Neural crest cell (in vitro differentiated cells): Measurements from ENCODE around the gene AMMECR1. TPM values are rescaled to one million over a fixed set of nuclear protein-coding genes. Genes with fewer than 3 reads are reported as not detected.

Experiments used
- DNase-seq: peaks from one replicate; pipeline ENCODE4 v3.0.0; 2021; ENCODE audit warnings: low read depth, mixed read lengths, low spot score
- H3K27ac Mint-ChIP-seq: one replicate; pipeline ENCODE4 v1.8.0; 2021; ENCODE audit warnings: mild to moderate bottlenecking, mixed read lengths; ENCODE audit not compliant: unreplicated experiment
- H3K27me3 Mint-ChIP-seq: 2 replicates; pipeline ENCODE4 v1.8.0; 2021; ENCODE audit warnings: low read depth, mild to moderate bottlenecking, mixed read lengths
- H3K36me3 Mint-ChIP-seq: 2 replicates; pipeline ENCODE4 v1.8.0; 2021; ENCODE audit warnings: low read depth, mild to moderate bottlenecking, mixed read lengths
- H3K4me1 Mint-ChIP-seq: 2 replicates; pipeline ENCODE4 v1.8.0; 2021; ENCODE audit warnings: mixed read lengths
- H3K4me3 Mint-ChIP-seq: one replicate; pipeline ENCODE4 v1.8.0; 2021; ENCODE audit warnings: mild to moderate bottlenecking, mixed read lengths
- H3K9me3 Mint-ChIP-seq: 2 replicates; pipeline ENCODE4 v1.8.0; 2021; ENCODE audit warnings: mixed read lengths
- CTCF ChIP-seq: fragments of 200-600 bp; sonication (generic); conservative IDR thresholded peaks from 2 replicates; pipeline ENCODE4 v1.5.0; 2021; ENCODE audit warnings: antibody characterized with exemption, mild to moderate bottlenecking
- total RNA-seq: library from RNA; stranded (reverse); gene quantifications from 2 replicates; pipeline ENCODE4 v1.2.1, GENCODE V29; 2021

Gene AMMECR1
- total RNA-seq, 1 donor from 2014 or later, result 20.4 TPM

GRCh38 chrX:110175146-110175545, 142.7 kb downstream of the AMMECR1 start:
- no peaks in the 10 kb centered on the region for H3K9me3 Mint-ChIP-seq
- TF ChIP-seq CTCF, result no peak
- DNase-seq, result no peak
- H3K4me3 Mint-ChIP-seq, result no peak overlapping the region
- no peaks in the 10 kb centered on the region for H3K4me1 Mint-ChIP-seq
- no peaks in the 10 kb centered on the region for H3K27me3 Mint-ChIP-seq
- H3K27ac Mint-ChIP-seq, result no peak overlapping the region
- H3K36me3 Mint-ChIP-seq, result peaks cover 23% of the 10 kb centered on the region

GRCh38 chrX:110173192-110174175, 144.4 kb downstream of the AMMECR1 start:
- Mint-ChIP-seq H3K4me1 (no peaks in the 10 kb centered on the region), H3K27me3 (no peaks in the 10 kb centered on the region), H3K9me3 (no peaks in the 10 kb centered on the region), H3K4me3 (no peak overlapping the region), H3K27ac (no peak overlapping the region), H3K36me3 (peaks cover 29% of the 10 kb centered on the region)
- no peak for DNase-seq
- TF ChIP-seq CTCF, result no peak

GRCh38 chrX:110172215-110172614, 145.7 kb downstream of the AMMECR1 start:
- DNase-seq, result no peak
- Mint-ChIP-seq H3K4me3 (no peak overlapping the region), H3K4me1 (no peaks in the 10 kb centered on the region), H3K36me3 (peaks cover 29% of the 10 kb centered on the region), H3K27ac (no peak overlapping the region), H3K27me3 (no peaks in the 10 kb centered on the region), H3K9me3 (no peaks in the 10 kb centered on the region)
- TF ChIP-seq CTCF, result no peak

GRCh38 chrX:110171442-110171841, 146.4 kb downstream of the AMMECR1 start:
- TF ChIP-seq CTCF, result no peak
- DNase-seq, result no peak
- H3K4me3 Mint-ChIP-seq, result no peak overlapping the region
- H3K4me1 Mint-ChIP-seq, result no peaks in the 10 kb centered on the region
- peaks cover 28% of the 10 kb centered on the region for H3K36me3 Mint-ChIP-seq
- H3K27ac Mint-ChIP-seq, result no peak overlapping the region
- no peaks in the 10 kb centered on the region for H3K9me3 Mint-ChIP-seq
- H3K27me3 Mint-ChIP-seq, result no peaks in the 10 kb centered on the region

- Mint-ChIP-seq H3K4me3 (no peak overlapping the region), H3K4me1 (no peaks in the 10 kb centered on the region), H3K27me3 (no peaks in the 10 kb centered on the region), H3K9me3 (no peaks in the 10 kb centered on the region), H3K27ac (no peak overlapping the region), H3K36me3 (peaks cover 19% of the 10 kb centered on the region)
- TF ChIP-seq CTCF, result no peak
- DNase-seq, result no peak
Measured at GRCh38 chrX:110170029-110170428, 147.9 kb downstream of the AMMECR1 start.
